Measurements from ENCODE around the gene FSTL4. TPM values are rescaled to one million over a fixed set of nuclear protein-coding genes. Genes with fewer than 3 reads are reported as not detected.

Gene FSTL4
- total and polyA plus RNA-seq, 2 donors from 2014 or later = 0.09 to 4.0 TPM

DNA sequence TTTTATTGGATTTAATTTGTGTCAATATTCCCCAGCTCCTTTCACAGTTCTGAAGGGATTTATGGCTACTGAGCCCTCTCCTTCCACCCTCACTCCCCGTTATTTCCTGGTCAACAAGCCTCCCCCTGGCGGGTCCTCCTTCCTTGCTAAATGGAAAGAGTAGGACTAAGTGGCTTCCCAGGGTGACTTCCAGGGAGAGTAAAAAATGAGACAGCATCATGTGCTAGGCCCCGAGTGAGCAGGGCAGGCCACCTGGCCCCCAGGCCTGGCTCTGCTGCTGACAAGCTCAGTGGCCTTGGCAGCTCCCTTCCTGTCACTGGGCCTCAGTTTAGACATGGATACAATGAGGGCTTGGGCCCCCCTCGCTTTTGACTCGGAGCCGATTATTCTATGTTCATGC is 359.3 kb downstream of the FSTL4 start:
- no peak overlapping the region for H3K4me3 ChIP-seq (ENCODE audit: low read length in 3 of 3)
- no peaks in the 10 kb centered on the region for H3K9me3 ChIP-seq (ENCODE audit: control insufficient read depth in 2 of 3, insufficient read depth in 1 of 3, low read length in 3 of 3)
- H3K27me3 ChIP-seq (ENCODE audit: control insufficient read depth, insufficient read depth, low read length) = no peaks in the 10 kb centered on the region
- intact Hi-C loops (cut with DNase I) = no loop called here
- FAIRE-seq = no peak
- no peaks in the 10 kb centered on the region for H3K36me3 ChIP-seq (ENCODE audit: control insufficient read depth in 2 of 3, insufficient read depth in 3 of 3, low read length in 3 of 3)
- no peak overlapping the region for H3K9ac ChIP-seq (ENCODE audit: low read length in 3 of 3)
- H3K27ac ChIP-seq (ENCODE audit: low read depth in 2 of 2, low read length in 2 of 2) = no peak overlapping the region
- no peak for DNase-seq
- peaks cover 0 to 7% (median 7%) of the 10 kb centered on the region in 3 donors for H3K4me1 ChIP-seq (ENCODE audit: control insufficient read depth in 2 of 3, insufficient read depth in 2 of 3, low read depth in 1 of 3, low read length in 3 of 3)
- TF ChIP-seq, protein P1, sequence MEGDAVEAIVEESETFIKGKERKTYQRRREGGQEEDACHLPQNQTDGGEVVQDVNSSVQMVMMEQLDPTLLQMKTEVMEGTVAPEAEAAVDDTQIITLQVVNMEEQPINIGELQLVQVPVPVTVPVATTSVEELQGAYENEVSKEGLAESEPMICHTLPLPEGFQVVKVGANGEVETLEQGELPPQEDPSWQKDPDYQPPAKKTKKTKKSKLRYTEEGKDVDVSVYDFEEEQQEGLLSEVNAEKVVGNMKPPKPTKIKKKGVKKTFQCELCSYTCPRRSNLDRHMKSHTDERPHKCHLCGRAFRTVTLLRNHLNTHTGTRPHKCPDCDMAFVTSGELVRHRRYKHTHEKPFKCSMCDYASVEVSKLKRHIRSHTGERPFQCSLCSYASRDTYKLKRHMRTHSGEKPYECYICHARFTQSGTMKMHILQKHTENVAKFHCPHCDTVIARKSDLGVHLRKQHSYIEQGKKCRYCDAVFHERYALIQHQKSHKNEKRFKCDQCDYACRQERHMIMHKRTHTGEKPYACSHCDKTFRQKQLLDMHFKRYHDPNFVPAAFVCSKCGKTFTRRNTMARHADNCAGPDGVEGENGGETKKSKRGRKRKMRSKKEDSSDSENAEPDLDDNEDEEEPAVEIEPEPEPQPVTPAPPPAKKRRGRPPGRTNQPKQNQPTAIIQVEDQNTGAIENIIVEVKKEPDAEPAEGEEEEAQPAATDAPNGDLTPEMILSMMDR (IDR thresholded peaks at IDR 0.05; ENCODE audit: borderline replicate concordance, extremely low read depth, insufficient read depth) = no peak

- TF ChIP-seq, protein P1 (IDR thresholded peaks at IDR 0.05; ENCODE audit: borderline replicate concordance, extremely low read depth, insufficient read depth) = no peak
- Histone ChIP-seq H3K4me3 (ENCODE audit: low read length in 3 of 3) (no peak overlapping the region), H3K36me3 (ENCODE audit: control insufficient read depth in 2 of 3, insufficient read depth in 3 of 3, low read length in 3 of 3) (no peaks in the 10 kb centered on the region), H3K9me3 (ENCODE audit: control insufficient read depth in 2 of 3, insufficient read depth in 1 of 3, low read length in 3 of 3) (no peaks in the 10 kb centered on the region), H3K27me3 (ENCODE audit: control insufficient read depth, insufficient read depth, low read length) (no peaks in the 10 kb centered on the region), H3K27ac (ENCODE audit: low read depth in 2 of 2, low read length in 2 of 2) (peak overlapping the region in 1 of 2 donors; percentile 35), H3K4me1 (ENCODE audit: control insufficient read depth in 2 of 3, insufficient read depth in 2 of 3, low read depth in 1 of 3, low read length in 3 of 3) (peaks cover 0 to 7% (median 7%) of the 10 kb centered on the region in 3 donors), H3K9ac (ENCODE audit: low read length in 3 of 3) (no peak overlapping the region)
- FAIRE-seq = no peak
- no peak for DNase-seq
- intact Hi-C loops (cut with DNase I) = no loop called here
Observed at GRCh38 chr5:133252133-133252480, 360.2 kb downstream of the FSTL4 start.

DNA sequence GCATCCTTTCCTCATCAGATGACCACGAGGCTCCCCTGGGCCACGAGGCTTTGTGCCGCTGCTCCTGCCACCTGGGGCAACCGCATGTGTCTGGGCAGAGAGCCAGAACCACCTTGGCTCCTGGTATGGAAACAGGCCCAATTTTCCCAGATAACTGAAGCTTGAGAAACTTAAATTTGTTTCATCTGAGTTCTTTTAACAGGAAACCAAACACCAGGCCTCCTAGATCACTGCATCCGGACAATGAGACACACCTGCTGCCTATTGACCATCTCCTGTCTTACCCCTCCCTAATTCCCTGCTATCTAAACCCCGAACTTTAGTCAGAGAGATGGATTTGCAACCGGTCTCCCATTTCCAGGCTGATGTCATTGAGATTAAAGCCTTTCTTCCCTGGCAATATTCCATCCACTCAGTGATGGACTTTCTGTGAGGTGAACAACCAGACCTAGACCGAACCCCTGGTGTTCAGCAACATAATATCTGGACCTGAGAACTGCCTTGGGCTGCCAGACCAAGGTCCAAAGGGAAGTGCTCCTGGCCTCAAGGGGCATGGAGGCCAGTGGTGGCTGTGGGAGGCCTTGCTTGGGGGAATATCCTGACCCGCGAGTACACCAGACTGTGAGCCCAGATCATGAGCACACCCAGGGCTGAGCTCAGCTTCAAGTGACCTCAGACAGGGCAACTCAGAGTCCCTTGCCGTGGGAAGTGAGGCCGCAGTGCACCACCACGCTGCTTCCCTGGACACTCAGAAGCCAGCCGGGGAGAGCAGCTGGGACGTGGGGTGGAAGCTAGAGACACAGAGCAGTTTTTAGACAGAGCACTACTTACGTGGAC is 360.8 kb downstream of the FSTL4 start:
- TF ChIP-seq, protein P1 (IDR thresholded peaks at IDR 0.05; ENCODE audit: borderline replicate concordance, extremely low read depth, insufficient read depth) = no peak
- intact Hi-C loops (cut with DNase I) = no loop called here
- no peak overlapping the region for H3K9ac ChIP-seq (ENCODE audit: low read length in 3 of 3)
- peaks cover 0 to 7% (median 7%) of the 10 kb centered on the region in 3 donors for H3K4me1 ChIP-seq (ENCODE audit: control insufficient read depth in 2 of 3, insufficient read depth in 2 of 3, low read depth in 1 of 3, low read length in 3 of 3)
- H3K36me3 ChIP-seq (ENCODE audit: control insufficient read depth in 2 of 3, insufficient read depth in 3 of 3, low read length in 3 of 3) = no peaks in the 10 kb centered on the region
- no peaks in the 10 kb centered on the region for H3K9me3 ChIP-seq (ENCODE audit: control insufficient read depth in 2 of 3, insufficient read depth in 1 of 3, low read length in 3 of 3)
- no peak for FAIRE-seq
- peak overlapping the region in 1 of 2 donors; percentile 35 for H3K27ac ChIP-seq (ENCODE audit: low read depth in 2 of 2, low read length in 2 of 2)
- no peaks in the 10 kb centered on the region for H3K27me3 ChIP-seq (ENCODE audit: control insufficient read depth, insufficient read depth, low read length)
- DNase-seq = no peak
- no peak overlapping the region for H3K4me3 ChIP-seq (ENCODE audit: low read length in 3 of 3)
